Skeletal muscle cell (primary cell): ENCODE data around the gene SLC35E1.

Experiments
- DNase-seq: peaks from one replicate; pipeline ENCODE4 v3.0.0-alpha.2; 2010; ENCODE audit warnings: low read depth
- H3K4me3 ChIP-seq: 2 replicates; pipeline ENCODE4 v1.5.1; 2011; ENCODE audit warnings: low read depth, mild to moderate bottlenecking, control low read depth, low read length, moderate library complexity

Gene SLC35E1

GRCh38 chr19:16529466-16530144 lies 42.6 kb downstream of the SLC35E1 start:
- H3K4me3 ChIP-seq, result no peak overlapping the region
- no peak for DNase-seq

- no peak for DNase-seq
- no peak overlapping the region for H3K4me3 ChIP-seq
Measured at GRCh38 chr19:16527971-16528521, 44.2 kb downstream of the SLC35E1 start.

GRCh38 chr19:16527334-16527935 lies 44.8 kb downstream of the SLC35E1 start:
- DNase-seq, result no peak
- no peak overlapping the region for H3K4me3 ChIP-seq

- no peak for DNase-seq
- no peak overlapping the region for H3K4me3 ChIP-seq
Measured at GRCh38 chr19:16525751-16526481, 46.3 kb downstream of the SLC35E1 start.

GRCh38 chr19:16524991-16525734 lies 47.1 kb downstream of the SLC35E1 start:
- no peak for DNase-seq
- H3K4me3 ChIP-seq, result no peak overlapping the region

- H3K4me3 ChIP-seq, result no peak overlapping the region
- DNase-seq, result no peak
Measured at GRCh38 chr19:16522559-16523377, 49.4 kb downstream of the SLC35E1 start.

GRCh38 chr19:16521715-16522289 lies 50.4 kb downstream of the SLC35E1 start:
- DNase-seq, result no peak
- H3K4me3 ChIP-seq, result no peak overlapping the region

- DNase-seq, result no peak
- H3K4me3 ChIP-seq, result no peak overlapping the region
Measured at GRCh38 chr19:16520986-16521624, 51.1 kb downstream of the SLC35E1 start.

- no peak for DNase-seq
- no peak overlapping the region for H3K4me3 ChIP-seq
Measured at GRCh38 chr19:16520074-16520973, 51.9 kb downstream of the SLC35E1 start.

- no peak for DNase-seq
- no peak overlapping the region for H3K4me3 ChIP-seq
Measured at GRCh38 chr19:16519230-16519687, 53.0 kb downstream of the SLC35E1 start.

GRCh38 chr19:16518483-16519229 lies 53.6 kb downstream of the SLC35E1 start:
- no peak for DNase-seq
- H3K4me3 ChIP-seq, result no peak overlapping the region

- no peak overlapping the region for H3K4me3 ChIP-seq
- DNase-seq, result no peak
Measured at GRCh38 chr19:16518061-16518460, 54.2 kb downstream of the SLC35E1 start.

GRCh38 chr19:16516923-16517610 lies 55.1 kb downstream of the SLC35E1 start:
- no peak for DNase-seq
- H3K4me3 ChIP-seq, result no peak overlapping the region

GRCh38 chr19:16516381-16516780 lies 55.8 kb downstream of the SLC35E1 start:
- DNase-seq, result no peak
- no peak overlapping the region for H3K4me3 ChIP-seq

- DNase-seq, result no peak
- no peak overlapping the region for H3K4me3 ChIP-seq
Measured at GRCh38 chr19:16514383-16515019, 57.7 kb downstream of the SLC35E1 start.
